Measurements from ENCODE around the gene TOM1L2.

TOM1L2 gene

GRCh38 chr17:17985555-17985954, 13.4 kb upstream of the TOM1L2 start:
- Mint-ChIP-seq H3K27me3 (no peaks in the 10 kb centered on the region), H3K9me3 (no peaks in the 10 kb centered on the region), H3K4me3 (no peak overlapping the region), H3K27ac (no peak overlapping the region), H3K4me1 (no peaks in the 10 kb centered on the region)
- ATAC-seq (peak; percentile 75), DNase-seq (peak; percentile 14 to 20)

- no peak for ATAC-seq
- peak overlapping the region in 1 of 2 donors; percentile 13 for H3K27ac Mint-ChIP-seq
- H3K27me3 Mint-ChIP-seq = no peaks in the 10 kb centered on the region
- no peaks in the 10 kb centered on the region for H3K4me1 Mint-ChIP-seq
- no peak overlapping the region for H3K4me3 Mint-ChIP-seq
- no peak for DNase-seq
- no peaks in the 10 kb centered on the region for H3K9me3 Mint-ChIP-seq
Observed at GRCh38 chr17:17985153-17985552, 13.0 kb upstream of the TOM1L2 start.

- Mint-ChIP-seq H3K4me1 (no peaks in the 10 kb centered on the region), H3K9me3 (no peaks in the 10 kb centered on the region), H3K4me3 (no peak overlapping the region), H3K27ac (no peak overlapping the region), H3K27me3 (no peaks in the 10 kb centered on the region)
- no peak for ATAC-seq
- no peak for DNase-seq
Observed at GRCh38 chr17:17983776-17984175, 11.6 kb upstream of the TOM1L2 start.

- Mint-ChIP-seq H3K9me3 (no peaks in the 10 kb centered on the region), H3K27ac (no peak overlapping the region), H3K27me3 (no peaks in the 10 kb centered on the region), H3K4me3 (no peak overlapping the region), H3K4me1 (no peaks in the 10 kb centered on the region)
- ATAC-seq (no peak), DNase-seq (no peak)
Observed at GRCh38 chr17:17983376-17983775, 11.2 kb upstream of the TOM1L2 start.

GRCh38 chr17:17982801-17983200, 10.6 kb upstream of the TOM1L2 start:
- H3K4me3 Mint-ChIP-seq = no peak overlapping the region
- ATAC-seq (no peak), DNase-seq (no peak)
- no peaks in the 10 kb centered on the region for H3K27me3 Mint-ChIP-seq
- no peak overlapping the region for H3K27ac Mint-ChIP-seq
- no peaks in the 10 kb centered on the region for H3K4me1 Mint-ChIP-seq
- no peaks in the 10 kb centered on the region for H3K9me3 Mint-ChIP-seq

GRCh38 chr17:17981330-17981729, 9.1 kb upstream of the TOM1L2 start:
- Mint-ChIP-seq H3K4me1 (no peaks in the 10 kb centered on the region), H3K27me3 (no peaks in the 10 kb centered on the region), H3K27ac (no peak overlapping the region), H3K9me3 (no peaks in the 10 kb centered on the region), H3K4me3 (no peak overlapping the region)
- DNase-seq = no peak
- ATAC-seq = no peak

- Mint-ChIP-seq H3K4me3 (no peak overlapping the region), H3K27me3 (no peaks in the 10 kb centered on the region), H3K9me3 (no peaks in the 10 kb centered on the region), H3K4me1 (no peaks in the 10 kb centered on the region), H3K27ac (no peak overlapping the region)
- DNase-seq = no peak
- ATAC-seq = no peak
Observed at GRCh38 chr17:17979778-17980177, 7.6 kb upstream of the TOM1L2 start.

- no peak overlapping the region for H3K27ac Mint-ChIP-seq
- no peak for ATAC-seq
- no peak overlapping the region for H3K4me3 Mint-ChIP-seq
- H3K9me3 Mint-ChIP-seq = no peaks in the 10 kb centered on the region
- H3K27me3 Mint-ChIP-seq = no peaks in the 10 kb centered on the region
- DNase-seq = no peak
- H3K4me1 Mint-ChIP-seq = no peaks in the 10 kb centered on the region
Observed at GRCh38 chr17:17978481-17979424, 6.6 kb upstream of the TOM1L2 start.

GRCh38 chr17:17976931-17977570, 4.9 kb upstream of the TOM1L2 start:
- Mint-ChIP-seq H3K4me1 (peaks cover 5% of the 10 kb centered on the region), H3K4me3 (no peak overlapping the region), H3K9me3 (no peaks in the 10 kb centered on the region), H3K27ac (peak overlapping the region in 1 of 2 donors; percentile 17), H3K27me3 (no peaks in the 10 kb centered on the region)
- ATAC-seq = no peak
- no peak for DNase-seq

- Mint-ChIP-seq H3K4me3 (no peak overlapping the region), H3K27me3 (no peaks in the 10 kb centered on the region), H3K4me1 (peaks cover 16% of the 10 kb centered on the region), H3K27ac (no peak overlapping the region), H3K9me3 (no peaks in the 10 kb centered on the region)
- no peak for DNase-seq
- ATAC-seq = no peak
Observed at GRCh38 chr17:17975436-17975835, 3.2 kb upstream of the TOM1L2 start.

GRCh38 chr17:17972952-17973254, 703 bp upstream of the TOM1L2 start:
- ATAC-seq = peak; percentile 0
- no peak for DNase-seq
- no peaks in the 10 kb centered on the region for H3K27me3 Mint-ChIP-seq
- H3K4me3 Mint-ChIP-seq = peak overlapping the region; percentile 96
- peaks cover 36% of the 10 kb centered on the region for H3K4me1 Mint-ChIP-seq
- peak overlapping the region; percentile 92 to 96 for H3K27ac Mint-ChIP-seq
- H3K9me3 Mint-ChIP-seq = no peaks in the 10 kb centered on the region

- ATAC-seq (no peak), DNase-seq (peak in 1 of 2 donors; percentile 15)
- peaks cover 49% of the 10 kb centered on the region for H3K4me1 Mint-ChIP-seq
- no peaks in the 10 kb centered on the region for H3K9me3 Mint-ChIP-seq
- H3K27me3 Mint-ChIP-seq = no peaks in the 10 kb centered on the region
- H3K27ac Mint-ChIP-seq = peak overlapping the region in 1 of 2 donors; percentile 45
- H3K4me3 Mint-ChIP-seq = peak overlapping the region; percentile 85 to 96
Observed at GRCh38 chr17:17971431-17972125, 622 bp downstream of the TOM1L2 start.

- H3K4me1 Mint-ChIP-seq = peaks cover 56% of the 10 kb centered on the region
- H3K27me3 Mint-ChIP-seq = no peaks in the 10 kb centered on the region
- peak overlapping the region; percentile 85 to 96 for H3K4me3 Mint-ChIP-seq
- ATAC-seq = no peak
- DNase-seq = no peak
- peak overlapping the region in 1 of 2 donors; percentile 45 for H3K27ac Mint-ChIP-seq
- no peaks in the 10 kb centered on the region for H3K9me3 Mint-ChIP-seq
Observed at GRCh38 chr17:17970699-17971430, 1.3 kb downstream of the TOM1L2 start.

GRCh38 chr17:17966399-17966798, 5.8 kb downstream of the TOM1L2 start:
- peak overlapping the region in 1 of 2 donors; percentile 46 for H3K4me3 Mint-ChIP-seq
- H3K27ac Mint-ChIP-seq = peak overlapping the region in 1 of 2 donors; percentile 8

GRCh38 chr17:17965152-17965721, 7.0 kb downstream of the TOM1L2 start:
- Mint-ChIP-seq H3K4me1 (peaks cover 70% of the 10 kb centered on the region), H3K27ac (peak overlapping the region in 1 of 2 donors; percentile 25), H3K9me3 (no peaks in the 10 kb centered on the region), H3K27me3 (no peaks in the 10 kb centered on the region), H3K4me3 (no peak overlapping the region)
- no peak for ATAC-seq
- no peak for DNase-seq

More at GRCh38 chr17:17966399-17966798, 5.8 kb downstream of the TOM1L2 start:
- DNase-seq (peak in 1 of 2 donors; percentile 12), ATAC-seq (peak; percentile 92)
- H3K9me3 Mint-ChIP-seq = no peaks in the 10 kb centered on the region
- peaks cover 70% of the 10 kb centered on the region for H3K4me1 Mint-ChIP-seq
- H3K27me3 Mint-ChIP-seq = no peaks in the 10 kb centered on the region

All from stimulated activated naive CD8-positive, alpha-beta T cell treated with anti-CD3 and anti-CD28 coated beads, Interleukin-15, amount 100 ng/mL, for 72 hours (primary cell).